Measurements from ENCODE around the gene MOB3B.

The MOB3B gene

DNA sequence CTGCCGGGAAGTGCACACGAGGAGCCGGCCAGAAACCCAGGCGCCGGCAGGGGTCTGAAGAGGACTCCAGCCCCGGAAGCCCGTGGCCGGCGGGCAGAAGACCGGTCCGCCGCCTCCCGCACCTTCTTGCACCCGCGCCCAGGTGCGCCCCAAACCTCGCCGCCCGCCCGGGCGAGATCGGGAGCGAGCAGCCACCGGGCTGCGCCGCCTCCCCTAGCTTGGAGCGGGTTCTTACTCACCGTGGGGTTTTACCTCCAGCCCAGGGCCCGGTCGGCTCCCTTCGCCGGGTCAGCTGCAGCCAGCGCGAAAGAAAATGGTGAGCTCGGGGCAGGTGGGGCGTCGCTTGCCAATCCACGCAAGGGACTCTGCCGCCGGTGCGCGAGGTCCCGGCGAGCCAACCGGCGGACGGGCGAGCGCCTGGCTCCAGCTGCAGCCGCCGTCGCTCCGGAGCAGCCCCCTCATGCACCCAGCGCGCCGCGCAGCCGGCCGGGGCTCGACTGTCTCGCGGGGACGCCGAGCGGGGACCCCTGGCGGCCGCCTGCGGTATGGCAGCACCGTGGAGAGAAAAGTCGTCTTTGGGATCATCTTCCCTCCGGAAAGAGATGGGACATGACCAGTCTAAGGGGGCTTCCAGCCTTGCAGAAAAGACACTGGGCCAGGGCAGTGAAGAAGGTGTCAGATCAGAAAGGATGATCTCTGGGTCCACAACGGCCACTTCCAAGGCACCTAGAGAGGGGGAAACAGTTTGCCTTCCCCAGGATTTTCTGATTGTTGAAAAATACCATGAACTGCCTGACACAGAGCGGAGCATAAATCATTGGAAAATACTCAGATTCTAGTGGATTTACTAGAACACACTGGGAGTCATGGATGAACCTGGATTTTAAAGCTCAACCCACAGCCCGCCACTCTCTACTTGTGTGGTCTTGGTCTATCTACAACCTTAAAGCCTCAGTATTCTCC lies at the start of gene MOB3B:
Gene MOB3B (minus strand): TSS at position 499 of the 963 bp plus-strand sequence. CDS start 74,264 bp downstream, outside the sequence.
- peak; percentile 88 for DNase-seq (ENCODE audit: low spot score)

DNA sequence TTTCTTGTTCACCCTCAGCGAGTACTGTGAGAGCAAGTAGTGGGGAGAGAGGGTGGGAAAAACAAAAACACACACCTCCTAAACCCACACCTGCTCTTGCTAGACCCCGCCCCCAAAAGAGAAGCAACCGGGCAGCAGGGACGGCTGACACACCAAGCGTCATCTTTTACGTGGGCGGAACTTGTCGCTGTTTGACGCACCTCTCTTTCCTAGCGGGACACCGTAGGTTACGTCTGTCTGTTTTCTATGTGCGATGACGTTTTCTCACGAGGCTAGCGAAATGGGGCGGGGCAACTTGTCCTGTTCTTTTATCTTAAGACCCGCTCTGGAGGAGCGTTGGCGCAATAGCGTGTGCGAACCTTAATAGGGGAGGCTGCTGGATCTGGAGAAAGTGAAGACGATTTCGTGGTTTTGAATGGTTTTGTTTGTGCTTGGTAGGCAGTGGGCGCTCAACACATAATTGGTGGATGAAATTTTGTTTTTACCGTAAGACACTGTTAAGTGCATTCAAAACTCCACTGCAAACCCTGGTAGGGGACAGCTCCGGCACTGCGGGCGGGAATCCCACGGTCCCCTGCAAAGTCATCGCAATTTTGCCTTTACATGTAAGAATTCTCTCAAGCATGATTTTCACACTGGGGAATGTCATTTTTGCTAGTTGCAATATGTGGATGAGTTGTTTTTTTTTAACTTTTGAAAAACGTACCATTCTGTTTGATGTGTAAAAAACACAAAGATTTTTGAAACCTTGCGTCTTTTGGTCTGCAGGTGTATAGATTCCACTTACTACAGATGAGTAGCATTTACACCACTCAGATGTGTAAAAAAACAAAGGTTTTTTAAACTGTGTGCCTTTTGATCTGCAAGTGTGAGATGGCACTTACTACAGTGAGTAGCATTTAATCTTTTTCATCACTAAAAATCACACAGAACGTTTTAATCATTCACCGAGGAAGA lies 44.3 kb upstream of the MOB3B start:
- peak; percentile 97 for DNase-seq (ENCODE audit: low spot score)

DNA sequence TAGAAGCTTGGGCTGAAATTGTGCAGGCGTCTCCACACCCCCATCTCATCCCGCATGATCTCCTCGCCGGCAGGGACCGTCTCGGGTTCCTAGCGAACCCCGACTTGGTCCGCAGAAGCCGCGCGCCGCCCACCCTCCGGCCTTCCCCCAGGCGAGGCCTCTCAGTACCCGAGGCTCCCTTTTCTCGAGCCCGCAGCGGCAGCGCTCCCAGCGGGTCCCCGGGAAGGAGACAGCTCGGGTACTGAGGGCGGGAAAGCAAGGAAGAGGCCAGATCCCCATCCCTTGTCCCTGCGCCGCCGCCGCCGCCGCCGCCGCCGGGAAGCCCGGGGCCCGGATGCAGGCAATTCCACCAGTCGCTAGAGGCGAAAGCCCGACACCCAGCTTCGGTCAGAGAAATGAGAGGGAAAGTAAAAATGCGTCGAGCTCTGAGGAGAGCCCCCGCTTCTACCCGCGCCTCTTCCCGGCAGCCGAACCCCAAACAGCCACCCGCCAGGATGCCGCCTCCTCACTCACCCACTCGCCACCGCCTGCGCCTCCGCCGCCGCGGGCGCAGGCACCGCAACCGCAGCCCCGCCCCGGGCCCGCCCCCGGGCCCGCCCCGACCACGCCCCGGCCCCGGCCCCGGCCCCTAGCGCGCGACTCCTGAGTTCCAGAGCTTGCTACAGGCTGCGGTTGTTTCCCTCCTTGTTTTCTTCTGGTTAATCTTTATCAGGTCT lies 43.5 kb upstream of the MOB3B start, which contains the start of gene C9orf72:
Gene C9orf72 (minus strand): TSS at position 564 of the 716 bp plus-strand sequence. CDS start 6,361 bp downstream, outside the sequence.
- DNase-seq (ENCODE audit: low spot score): peak; percentile 81

DNA sequence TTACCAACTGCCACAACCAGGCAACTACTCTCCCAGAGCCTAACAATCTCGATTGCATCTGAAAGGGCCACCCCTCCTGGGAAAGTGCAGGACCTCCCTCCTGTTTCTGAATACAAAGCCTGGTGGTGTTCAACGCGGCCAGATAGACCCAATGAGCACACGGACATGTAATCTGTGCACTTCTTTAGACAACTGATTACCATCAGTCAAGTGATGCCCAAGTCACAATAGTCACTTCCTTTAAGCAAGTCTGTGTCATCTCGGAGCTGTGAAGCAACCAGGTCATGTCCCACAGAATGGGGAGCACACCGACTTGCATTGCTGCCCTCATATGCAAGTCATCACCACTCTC lies 42.9 kb upstream of the MOB3B start:
- peak; percentile 60 for DNase-seq (ENCODE audit: low spot score)

DNA sequence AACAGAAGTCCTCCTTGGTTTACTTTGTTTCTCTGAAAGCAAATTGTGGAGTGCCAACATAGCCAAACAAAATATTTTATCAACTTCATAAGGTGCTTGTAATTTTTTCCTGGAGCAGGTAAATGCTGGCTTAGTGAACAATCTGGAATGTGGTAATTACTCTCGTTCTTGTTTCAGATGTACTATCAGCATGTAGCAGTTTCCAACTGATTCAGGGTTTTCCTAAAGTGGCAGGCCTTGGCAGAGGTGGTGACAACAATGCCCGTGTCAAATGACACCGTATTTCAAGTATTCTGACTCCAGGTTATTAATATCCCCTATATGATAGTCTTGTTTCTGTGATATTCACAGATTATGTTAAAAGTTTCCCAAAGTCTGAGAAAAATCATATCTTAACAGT lies 42.4 kb upstream of the MOB3B start:
- no peak for DNase-seq (ENCODE audit: low spot score)

DNA sequence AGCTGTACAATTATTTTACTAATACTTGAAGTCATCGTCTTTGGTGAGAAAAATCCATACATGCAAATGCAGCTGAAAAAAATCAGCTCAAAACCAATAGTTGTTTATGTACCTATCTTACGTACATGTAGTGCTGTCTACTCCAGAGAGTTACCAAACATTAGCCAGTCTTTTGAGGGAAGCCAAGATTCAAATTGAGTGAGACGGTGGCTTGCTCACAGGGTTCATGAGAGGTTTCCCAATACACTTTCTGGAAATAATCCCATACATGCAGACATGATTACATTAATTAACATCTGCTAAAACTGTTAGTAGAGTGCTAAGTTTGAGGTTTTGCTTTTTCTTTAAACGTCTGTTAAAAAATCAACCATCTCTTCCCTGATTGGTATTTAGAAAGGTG lies 41.4 kb upstream of the MOB3B start:
- no peak for DNase-seq (ENCODE audit: low spot score)

DNA sequence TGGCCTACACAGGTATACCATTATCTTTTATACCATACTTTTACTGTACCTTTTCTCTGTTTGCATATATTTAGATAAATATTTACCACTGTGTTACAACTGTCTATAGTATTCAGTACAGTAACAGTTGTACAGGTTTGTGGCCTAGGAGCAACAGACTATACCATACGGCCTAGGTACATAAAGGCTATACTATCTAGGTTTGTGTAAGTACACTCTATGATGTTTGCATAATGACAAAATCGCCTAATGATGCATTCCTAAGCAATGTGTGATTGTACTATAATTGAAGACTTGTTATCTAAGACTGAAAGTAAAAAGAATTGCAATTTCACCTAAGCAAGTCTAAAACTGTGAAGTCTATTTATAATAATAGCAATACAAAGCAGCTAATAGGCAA lies 39.8 kb upstream of the MOB3B start:
- DNase-seq (ENCODE audit: low spot score): no peak

DNA sequence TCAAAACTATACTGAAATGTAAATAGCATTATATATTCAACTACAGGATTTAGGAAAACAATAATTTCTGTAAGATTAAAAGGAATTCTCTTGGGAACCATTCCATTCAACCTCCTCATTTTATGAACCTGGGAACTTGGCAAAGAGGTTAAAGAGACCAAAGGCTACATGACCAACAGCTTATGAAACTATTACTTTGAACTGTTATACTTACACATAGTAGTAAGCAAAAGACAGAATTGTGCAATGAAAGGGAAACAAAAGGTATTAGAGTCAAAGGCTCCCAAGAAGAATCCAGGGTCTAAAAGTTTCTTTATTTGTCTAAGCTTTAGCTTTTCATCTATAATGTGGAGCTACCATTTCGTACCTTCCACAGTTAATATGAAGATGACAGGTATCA lies 36.5 kb upstream of the MOB3B start:
- DNase-seq (ENCODE audit: low spot score): no peak

DNA sequence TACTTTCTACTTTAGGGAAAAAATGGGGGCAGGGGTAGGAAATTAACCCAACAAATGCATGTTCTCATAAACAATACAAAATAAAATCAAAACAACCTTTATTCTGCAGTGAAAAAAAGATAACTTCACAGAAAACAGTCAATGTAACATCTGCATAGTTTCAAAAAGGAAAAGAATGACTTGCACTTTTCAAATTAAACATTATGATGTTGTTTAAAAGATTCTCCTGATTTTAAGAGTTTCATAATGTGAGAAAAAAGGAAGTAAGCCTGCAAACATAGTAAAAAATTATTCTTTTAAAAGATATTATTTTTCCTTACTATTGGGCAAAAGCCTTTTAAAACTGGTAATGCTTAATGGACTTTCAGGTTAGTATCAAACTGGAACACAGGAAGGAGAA lies 36.1 kb upstream of the MOB3B start:
- no peak for DNase-seq (ENCODE audit: low spot score)

DNA sequence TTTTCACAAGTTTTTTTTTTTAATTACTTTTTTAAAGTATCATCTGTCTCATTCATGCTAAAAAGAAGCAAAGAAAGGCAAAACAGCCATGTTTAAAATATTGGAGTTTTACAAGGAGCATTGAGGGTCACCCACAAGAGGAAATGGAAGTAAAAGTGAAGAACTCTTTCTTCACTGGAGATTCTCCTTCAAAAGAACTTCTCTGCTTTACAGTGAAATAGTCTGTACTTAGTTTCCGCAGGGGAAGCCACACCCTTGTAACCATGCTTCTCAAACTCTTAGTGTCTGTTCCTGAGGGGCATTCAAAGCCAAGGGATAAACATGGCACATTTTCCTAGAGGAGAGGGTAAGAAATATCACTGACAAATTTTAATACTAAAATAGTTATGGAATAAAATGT lies 35.1 kb upstream of the MOB3B start:
- no peak for DNase-seq (ENCODE audit: low spot score)

DNA sequence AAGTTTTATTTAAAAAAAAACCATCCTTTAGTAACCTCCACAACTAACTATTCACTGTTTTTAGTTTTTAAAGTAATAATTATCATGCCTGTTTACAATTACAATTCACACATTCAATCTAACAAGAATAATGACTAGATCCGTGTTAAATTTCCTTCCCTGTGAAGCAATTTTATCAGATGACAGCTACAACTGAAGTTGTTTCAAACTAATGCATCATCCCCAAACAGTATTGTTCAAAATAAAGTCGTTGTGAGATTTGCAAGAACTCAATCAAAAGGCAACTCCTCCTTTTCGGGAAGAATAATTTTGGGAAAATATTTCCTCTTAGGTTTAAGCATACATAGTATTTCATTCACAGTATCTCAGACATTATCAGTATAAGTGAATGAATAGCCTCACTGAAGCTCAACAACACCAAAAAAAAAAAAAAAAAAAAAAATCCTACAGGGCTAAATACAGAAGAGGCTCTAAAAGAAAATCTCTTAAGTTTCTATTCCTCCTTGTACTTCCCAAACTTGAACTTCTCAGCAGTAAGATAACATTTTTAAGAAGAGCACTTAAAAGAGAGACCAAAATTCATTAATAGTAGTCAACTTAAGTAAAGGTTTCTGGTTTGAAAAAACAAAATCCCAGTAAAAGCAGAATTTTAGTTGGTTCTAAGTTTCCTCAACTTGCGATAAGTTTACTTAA lies 34.3 kb upstream of the MOB3B start:
- DNase-seq (ENCODE audit: low spot score): no peak

DNA sequence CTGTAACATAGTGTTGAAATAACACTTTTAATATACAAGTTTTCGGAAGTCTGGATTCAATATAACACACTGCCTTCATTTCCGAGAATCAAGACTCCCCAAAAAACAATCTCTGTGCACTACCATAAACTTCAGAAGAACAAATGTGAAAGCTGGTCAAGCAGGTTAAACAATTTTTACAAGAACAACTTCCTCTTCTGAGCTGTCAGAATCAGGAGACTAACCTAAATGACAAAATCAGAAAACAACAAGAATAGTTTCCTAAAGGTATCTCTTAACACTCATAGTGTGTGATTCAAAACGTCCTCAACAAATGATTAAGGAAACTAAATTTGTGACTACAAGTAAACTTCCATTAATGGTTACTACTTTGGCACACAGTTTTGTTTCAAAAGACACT lies 32.1 kb upstream of the MOB3B start:
- no peak for DNase-seq (ENCODE audit: low spot score)

DNA sequence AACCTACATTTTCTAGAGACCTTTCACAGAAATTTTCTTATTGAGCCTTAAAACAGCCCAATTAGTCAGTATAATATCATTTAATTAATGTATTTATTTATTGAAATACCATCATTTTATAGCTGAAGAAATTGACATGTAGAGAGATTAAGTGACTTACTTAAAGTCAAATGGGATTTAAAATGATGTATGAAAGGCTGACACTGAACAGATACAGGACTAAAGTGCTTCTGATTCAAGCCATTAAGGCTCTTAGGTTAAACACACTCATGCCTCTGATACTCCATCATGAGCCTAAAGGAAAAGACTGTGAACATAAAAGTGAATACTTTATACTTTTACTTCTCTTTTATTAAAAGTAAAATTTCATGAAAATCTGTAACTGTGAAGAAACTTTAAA lies 30.8 kb upstream of the MOB3B start:
- DNase-seq (ENCODE audit: low spot score): no peak

DNA sequence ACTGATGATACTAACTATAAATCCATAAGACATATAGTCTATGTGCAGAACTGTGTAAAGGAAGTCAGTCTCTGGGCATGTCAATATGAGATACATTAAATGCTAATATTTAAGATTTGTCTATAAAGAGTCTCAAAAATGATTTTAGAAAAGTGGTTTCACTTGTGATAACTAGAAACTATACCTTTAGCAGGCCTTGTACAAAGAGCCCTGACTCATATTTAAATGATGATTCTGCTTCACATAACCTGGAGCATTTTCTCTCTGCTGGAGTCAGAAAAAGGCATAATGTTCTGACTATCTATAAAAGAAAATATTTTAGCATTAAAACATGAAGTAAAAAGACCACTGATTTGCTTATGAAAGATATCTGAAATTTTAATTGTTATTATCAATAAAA lies 28.7 kb upstream of the MOB3B start:
- DNase-seq (ENCODE audit: low spot score): no peak

DNA sequence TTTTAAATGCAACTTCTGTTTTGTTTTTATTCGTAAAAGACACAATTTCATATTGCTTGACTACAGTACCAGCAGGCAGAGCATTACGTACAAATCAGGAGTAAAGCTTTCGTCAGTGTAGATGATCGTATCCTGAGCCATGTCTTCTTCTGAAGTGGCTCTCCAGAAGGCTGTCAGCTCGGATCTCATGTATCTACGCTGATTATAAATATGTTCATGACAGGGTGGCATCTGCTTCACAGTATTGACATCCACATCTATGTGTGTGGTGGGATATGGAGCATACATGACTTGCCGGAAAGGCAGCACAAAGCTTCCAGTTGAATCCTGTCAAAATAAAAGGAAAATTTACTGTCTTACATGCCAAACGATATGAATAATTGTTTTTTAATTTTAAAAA lies 26.9 kb upstream of the MOB3B start:
- no peak for DNase-seq (ENCODE audit: low spot score)

DNA sequence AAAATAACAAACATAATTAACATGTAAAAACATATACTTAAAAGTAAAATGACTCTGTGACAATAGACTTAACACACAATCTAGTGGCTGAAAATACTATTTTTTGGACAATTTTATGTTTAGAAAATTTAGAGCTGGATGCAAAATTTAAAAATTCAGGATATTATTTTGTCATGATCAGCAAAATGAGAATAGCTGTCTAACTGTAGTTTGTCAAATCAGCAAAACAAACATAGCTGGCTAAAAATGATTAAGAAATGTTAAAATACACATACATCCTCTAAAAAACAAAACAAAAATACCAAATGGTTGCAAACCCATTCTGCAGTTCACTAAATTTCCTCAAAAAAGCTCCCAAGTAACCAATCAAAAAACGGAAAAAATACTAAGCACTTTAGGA lies 25.1 kb upstream of the MOB3B start:
- no peak for DNase-seq (ENCODE audit: low spot score)

DNA sequence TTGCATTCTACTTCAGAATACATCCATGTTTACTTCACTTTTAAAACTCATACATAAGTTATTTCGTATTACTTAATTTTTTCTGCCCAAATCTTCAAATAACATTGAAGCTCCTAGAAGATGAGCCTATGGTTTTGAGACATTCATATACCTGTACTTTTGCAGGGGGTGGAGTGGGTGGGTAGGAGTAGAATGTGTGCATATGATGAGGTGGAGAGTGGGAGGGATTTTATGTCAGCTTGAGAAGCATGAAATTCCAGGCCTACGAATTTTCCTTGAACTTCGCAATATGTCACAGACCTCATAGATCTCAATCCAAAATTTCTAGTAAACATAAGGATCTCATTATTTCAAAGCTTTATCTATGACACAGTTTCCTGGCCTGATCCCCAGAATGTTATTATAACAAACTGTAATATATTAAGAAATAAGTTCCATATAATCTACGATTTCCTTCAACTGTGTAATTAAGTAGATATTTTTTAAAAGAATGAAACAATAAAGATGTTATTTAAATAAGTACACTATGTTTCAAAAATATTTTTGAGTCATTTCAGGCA lies 19.7 kb upstream of the MOB3B start:
- DNase-seq (ENCODE audit: low spot score): peak; percentile 66

DNA sequence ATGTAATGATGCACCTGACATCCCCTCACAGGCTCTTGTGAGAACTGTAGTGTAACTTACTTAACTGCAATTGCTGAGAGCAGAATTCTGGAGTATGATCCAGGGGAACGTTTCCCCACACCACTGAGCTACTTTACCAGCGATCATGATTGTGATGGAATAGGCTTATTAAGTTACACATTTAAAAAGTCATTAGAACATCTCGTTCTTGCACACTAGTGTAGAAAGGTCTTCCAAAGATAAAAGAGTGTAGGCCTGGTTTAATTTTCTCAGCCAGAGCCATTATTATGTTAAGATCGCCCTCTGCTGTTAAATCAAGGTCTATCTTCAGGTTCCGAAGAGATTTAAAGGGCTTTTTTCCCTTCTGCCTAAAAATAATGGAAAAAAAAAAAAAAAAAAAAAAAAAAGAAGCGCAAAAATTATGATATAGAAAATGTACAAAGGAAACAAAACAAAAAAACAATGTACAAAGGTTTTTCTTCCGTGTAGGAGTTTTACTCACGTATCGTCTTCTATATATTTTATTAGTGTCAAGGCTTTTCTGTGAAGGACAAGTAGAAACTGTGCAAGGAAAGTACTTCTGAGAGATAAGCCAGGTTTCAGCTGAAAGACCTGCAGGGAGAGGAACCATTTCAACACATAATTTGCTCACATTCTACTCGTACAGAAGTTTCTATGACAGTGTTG lies 18.6 kb upstream of the MOB3B start:
- peak; percentile 70 for DNase-seq (ENCODE audit: low spot score)

DNA sequence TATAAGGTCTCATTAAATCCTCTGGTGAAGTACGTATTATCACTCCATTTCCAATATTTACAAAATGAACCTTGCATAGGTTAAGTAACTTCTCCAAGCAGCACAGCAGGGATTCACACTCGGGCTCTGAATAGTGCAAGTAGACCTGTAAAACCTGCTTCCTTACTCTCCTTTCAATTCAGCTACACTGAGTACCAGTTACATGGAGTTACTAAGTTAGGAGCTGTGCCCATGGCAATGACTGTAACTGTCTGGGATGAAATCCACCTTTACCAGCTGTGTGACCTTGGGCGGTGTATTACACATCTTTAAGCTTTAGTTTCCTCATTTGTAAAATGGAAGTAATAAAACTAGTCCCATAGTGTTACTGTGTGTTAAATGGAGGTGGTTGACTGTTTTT lies 15.9 kb upstream of the MOB3B start:
- no peak for DNase-seq (ENCODE audit: low spot score)

DNA sequence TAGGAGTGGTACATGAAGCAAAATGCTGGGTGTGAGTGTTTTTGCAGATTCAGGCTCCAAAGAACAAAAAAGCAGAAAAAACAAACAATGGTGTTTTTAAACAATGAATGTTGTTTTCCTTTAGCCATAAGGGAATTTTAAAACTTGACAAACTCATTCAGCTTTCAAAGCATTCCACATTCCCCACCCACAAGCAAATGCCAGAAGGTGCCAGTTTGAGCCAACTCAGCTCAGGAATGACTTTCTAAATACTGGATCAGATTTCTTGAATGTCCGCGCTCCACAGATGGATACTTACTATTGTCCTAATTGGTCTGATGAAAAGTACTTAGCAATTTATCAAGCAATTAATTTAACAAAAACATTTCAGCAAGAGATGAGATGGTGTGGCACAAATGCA lies 12.9 kb upstream of the MOB3B start:
- no peak for DNase-seq (ENCODE audit: low spot score)

DNA sequence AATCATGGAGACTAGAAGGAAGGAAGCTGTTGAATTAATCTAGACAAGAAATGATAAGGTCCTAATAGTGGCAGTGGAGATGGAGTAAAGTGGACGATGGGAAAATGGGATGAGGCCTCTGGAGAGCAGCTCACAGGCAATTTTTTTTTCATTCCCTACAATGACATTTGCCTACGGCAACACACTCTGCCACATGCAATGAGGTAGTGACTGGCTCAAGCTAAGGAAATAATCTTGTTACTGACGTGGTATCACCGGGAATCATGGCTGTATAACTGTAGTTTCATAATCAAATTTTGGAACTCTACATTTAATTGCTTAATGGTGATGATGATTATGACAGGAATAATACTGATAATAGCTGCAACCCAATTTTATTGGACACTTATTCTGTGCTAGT lies 12.1 kb upstream of the MOB3B start:
- DNase-seq (ENCODE audit: low spot score): no peak

Data from putamen (tissue), 1 donor.